Epithelial cell of proximal tubule (primary cell): ENCODE data around the gene TMEM165. TPM values are rescaled to one million over a fixed set of nuclear protein-coding genes. Genes with fewer than 3 reads are reported as not detected.

ENCODE experiments used
- DNase-seq: peaks from one replicate; pipeline ENCODE4 v3.0.0-alpha.2; 2011; ENCODE audit warnings: low read depth
- H3K4me3 ChIP-seq: 2 replicates; pipeline ENCODE4 v1.5.1; 2011; ENCODE audit warnings: low read depth, mild to moderate bottlenecking, low read length
- CTCF ChIP-seq: conservative IDR thresholded peaks from 2 replicates; pipeline ENCODE4 v1.5.1; 2012; ENCODE audit warnings: low read depth, mild to moderate bottlenecking, low read length
- total RNA-seq: library from RNA; depleted of rRNA; stranded (reverse); fragments of >200 nt; gene quantifications from 2 replicates; pipeline ENCODE4 v1.2.3, GENCODE V29; 2015

Gene TMEM165
- total RNA-seq, 1 donor from 2014 or later = 122 TPM

- TF ChIP-seq CTCF = no peak
- H3K4me3 ChIP-seq = peak overlapping the region; percentile 62
- no peak for DNase-seq
Measured at GRCh38 chr4:55396308-55397125, 760 bp downstream of the TMEM165 start.

GRCh38 chr4:55397126-55397436, 1.3 kb downstream of the TMEM165 start:
- peak overlapping the region; percentile 62 for H3K4me3 ChIP-seq
- no peak for DNase-seq
- TF ChIP-seq CTCF = no peak

- DNase-seq = peak; percentile 88
Measured at GRCh38 chr4:55397520-55398321, 2.0 kb downstream of the TMEM165 start.

GRCh38 chr4:55398461-55398860, 2.7 kb downstream of the TMEM165 start:
- TF ChIP-seq CTCF = no peak
- DNase-seq = peak; percentile 51
- peak overlapping the region; percentile 62 for H3K4me3 ChIP-seq

More at GRCh38 chr4:55397520-55398321, 2.0 kb downstream of the TMEM165 start:
- no peak for TF ChIP-seq CTCF
- peak overlapping the region; percentile 62 for H3K4me3 ChIP-seq

- peak overlapping the region; percentile 62 for H3K4me3 ChIP-seq
- TF ChIP-seq CTCF = no peak
- DNase-seq = no peak
Measured at GRCh38 chr4:55398966-55399365, 3.2 kb downstream of the TMEM165 start.

- peak overlapping the region; percentile 62 for H3K4me3 ChIP-seq
- DNase-seq = no peak
- no peak for TF ChIP-seq CTCF
Measured at GRCh38 chr4:55399581-55399980, 3.8 kb downstream of the TMEM165 start.
